ENCODE results near the gene APEH.

DNA sequence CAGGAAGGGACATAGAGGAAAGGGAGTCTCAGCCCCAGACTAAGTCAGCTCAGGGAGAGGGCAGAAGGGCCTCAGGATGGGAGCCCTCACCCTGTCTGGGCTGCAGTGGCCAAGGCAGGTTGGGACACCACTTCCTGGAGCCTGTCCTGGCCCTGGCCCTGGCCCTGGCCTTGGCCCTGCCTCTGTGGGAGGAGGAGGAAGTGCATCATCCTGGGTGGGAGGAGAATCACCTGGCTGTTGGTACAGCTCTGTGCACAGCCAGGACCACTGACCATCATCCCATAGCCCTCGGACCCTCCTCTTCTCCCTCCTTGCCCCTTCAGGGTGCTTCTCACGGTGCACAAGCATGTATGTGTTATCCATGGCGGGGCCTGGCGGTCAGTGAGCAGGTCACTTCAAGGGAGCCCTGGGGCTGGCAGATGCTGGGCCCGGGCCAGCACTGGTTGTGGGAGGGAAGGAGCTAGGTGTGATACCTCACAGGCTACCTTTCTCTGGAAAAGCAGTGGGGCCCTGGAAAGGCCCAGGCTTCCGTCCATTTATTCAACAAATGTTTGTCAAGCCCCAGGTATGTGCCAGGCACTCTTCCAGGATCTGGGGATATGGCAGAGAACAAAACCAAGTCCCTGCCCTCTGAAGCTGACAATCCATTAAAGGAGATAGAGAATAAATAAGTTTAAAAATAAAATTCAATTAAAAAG lies 8.2 kb upstream of the APEH start:
- TF ChIP-seq, protein P1, sequence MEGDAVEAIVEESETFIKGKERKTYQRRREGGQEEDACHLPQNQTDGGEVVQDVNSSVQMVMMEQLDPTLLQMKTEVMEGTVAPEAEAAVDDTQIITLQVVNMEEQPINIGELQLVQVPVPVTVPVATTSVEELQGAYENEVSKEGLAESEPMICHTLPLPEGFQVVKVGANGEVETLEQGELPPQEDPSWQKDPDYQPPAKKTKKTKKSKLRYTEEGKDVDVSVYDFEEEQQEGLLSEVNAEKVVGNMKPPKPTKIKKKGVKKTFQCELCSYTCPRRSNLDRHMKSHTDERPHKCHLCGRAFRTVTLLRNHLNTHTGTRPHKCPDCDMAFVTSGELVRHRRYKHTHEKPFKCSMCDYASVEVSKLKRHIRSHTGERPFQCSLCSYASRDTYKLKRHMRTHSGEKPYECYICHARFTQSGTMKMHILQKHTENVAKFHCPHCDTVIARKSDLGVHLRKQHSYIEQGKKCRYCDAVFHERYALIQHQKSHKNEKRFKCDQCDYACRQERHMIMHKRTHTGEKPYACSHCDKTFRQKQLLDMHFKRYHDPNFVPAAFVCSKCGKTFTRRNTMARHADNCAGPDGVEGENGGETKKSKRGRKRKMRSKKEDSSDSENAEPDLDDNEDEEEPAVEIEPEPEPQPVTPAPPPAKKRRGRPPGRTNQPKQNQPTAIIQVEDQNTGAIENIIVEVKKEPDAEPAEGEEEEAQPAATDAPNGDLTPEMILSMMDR (conservative IDR thresholded peaks at IDR 0.05): no peak
- no peak for TF ChIP-seq ZFX (IDR thresholded peaks at IDR 0.05)

All from C4-2B (cell line).